T-cell (primary cell): Measurements from ENCODE around the gene SELENOO. TPM values are rescaled to one million over a fixed set of nuclear protein-coding genes. Genes with fewer than 3 reads are reported as not detected.

ENCODE experiments used
- ATAC-seq, 4 experiments: fragments of 200-7000 bp in 3 of 4; fragments of 150-1000 bp in 1 of 4; cut with Tn5 transposase; replicated peaks in 1 of 4; 1 replicate in 3 of 4; 2 replicates in 1 of 4; pipeline ENCODE4 v1.10.0; 2021; ENCODE audit warnings: moderate library complexity in 3 of 4, mild to moderate bottlenecking in 2 of 4, moderate number of reproducible peaks in 1 of 4
- CTCF ChIA-PET, 2 donors: fragments of 300-600 bp; sonication (Branson Sonifier 250); formaldehyde crosslinking; loops; one replicate each; lab custom pipeline; 2022; ENCODE audit warnings: antibody characterized with exemption in 2 of 2; lab: Charles Lee
- POLR2A ChIA-PET, 2 donors: fragments of 300-600 bp; sonication (Branson Sonifier 250); formaldehyde crosslinking; loops; one replicate each; lab custom pipeline; 2022; ENCODE audit warnings: antibody characterized with exemption in 2 of 2; lab: Charles Lee
- DNase-seq, 35 experiments: peaks; one replicate each; pipeline versions ENCODE4 v3.0.0 to v3.0.0-alpha.2; 2013 to 2023
- H3K27ac ChIP-seq: one replicate; pipeline ENCODE4 v1.5.1; 2013; ENCODE audit warnings: low read length
- H3K27me3 ChIP-seq, 2 experiments: replicated peaks in 1 of 2; 1 replicate in 1 of 2; 2 replicates in 1 of 2; pipeline versions ENCODE4 v1.6.1 to v1.7.0; 2013; ENCODE audit warnings: low read length in 1 of 2, mixed read lengths in 1 of 2; ENCODE audit not compliant: control insufficient read depth in 2 of 2, insufficient read depth in 2 of 2; ENCODE audit errors: extremely low read depth in 1 of 2
- H3K36me3 ChIP-seq, 2 donors: 1 replicate in 1 of 2; 2 replicates in 1 of 2; pipeline versions ENCODE4 v1.6.1 to v1.7.0; 2013; ENCODE audit warnings: low read length in 1 of 2; ENCODE audit not compliant: control insufficient read depth in 2 of 2, insufficient read depth in 1 of 2; ENCODE audit errors: extremely low read depth in 1 of 2
- H3K4me1 ChIP-seq, 2 experiments: 1 replicate in 1 of 2; 2 replicates in 1 of 2; pipeline versions ENCODE4 v1.6.1 to v1.7.0; 2013; ENCODE audit warnings: low read length in 2 of 2, mixed read lengths in 1 of 2; ENCODE audit not compliant: insufficient read depth in 2 of 2, control insufficient read depth in 1 of 2; ENCODE audit errors: extremely low read depth in 1 of 2
- H3K4me3 ChIP-seq, 2 donors: 1 replicate in 1 of 2; 2 replicates in 1 of 2; pipeline versions ENCODE4 v1.5.1 to v1.7.0; 2013; ENCODE audit warnings: mild to moderate bottlenecking in 2 of 2, low read length in 1 of 2, moderate library complexity in 1 of 2; ENCODE audit not compliant: control insufficient read depth in 1 of 2; ENCODE audit errors: extremely low read depth in 1 of 2
- H3K9me3 ChIP-seq: 2 replicates; pipeline ENCODE4 v1.7.0; 2013
- H3K27ac Mint-ChIP-seq, 2 donors: one replicate each; pipeline ENCODE4 v1.8.0; 2020 to 2021; ENCODE audit warnings: mild to moderate bottlenecking in 2 of 2, mixed read lengths in 2 of 2
- H3K27me3 Mint-ChIP-seq, 2 donors: one replicate each; pipeline ENCODE4 v1.8.0; 2021 to 2022; ENCODE audit warnings: mixed read lengths in 2 of 2
- H3K36me3 Mint-ChIP-seq: one replicate; pipeline ENCODE4 v1.8.0; 2021; ENCODE audit warnings: mixed read lengths
- H3K4me1 Mint-ChIP-seq, 3 donors: one replicate each; pipeline ENCODE4 v1.8.0; 2020 to 2022; ENCODE audit warnings: mixed read lengths in 3 of 3, mild to moderate bottlenecking in 1 of 3
- H3K4me3 Mint-ChIP-seq, 3 donors: one replicate each; pipeline ENCODE4 v1.8.0; 2020 to 2022; ENCODE audit warnings: mild to moderate bottlenecking in 3 of 3, mixed read lengths in 3 of 3, moderate library complexity in 3 of 3
- H3K9me3 Mint-ChIP-seq, 3 donors: one replicate each; pipeline ENCODE4 v1.8.0; 2020 to 2022; ENCODE audit warnings: mixed read lengths in 3 of 3
- WGBS: methylation state at CpG from one replicate; pipeline ENCODE4 v1.1.5; 2013; ENCODE audit warnings: missing lambda C conversion rate; ENCODE audit not compliant: insufficient coverage; 5-methylcytosine and 5-hydroxymethylcytosine counted together
- total RNA-seq, 35 experiments: library from RNA in 6 of 35; stranded (reverse) in 6 of 35; fragments of 120-200 nt in 1 of 35; gene quantifications; one replicate each; pipeline versions ENCODE4 v1.2.1 to v1.2.4 and lab custom pipeline; 2013 to 2026

The SELENOO gene
- total RNA-seq, 5 donors from 2014 or later (not counting 1 experiment from before 2014, with no cell fraction given), result 28.9 to 51.0 (median 46.1) TPM

GRCh38 chr22:50198624-50199017 lies 2.2 kb upstream of the SELENOO start:
- peak overlapping the region in 1 of 3 donors; percentile 77 for H3K4me3 Mint-ChIP-seq
- ChIA-PET POLR2A (interaction anchor here in 1 of 2 donors (0.6 kb wide), 1 partner anchor 272 kb away, joined by 5 read pairs; no protein-coding TSS in a partner anchor), CTCF (interaction anchor here in 1 of 2 donors (0.5 kb wide), 1 partner anchor 54 kb away, joined by 3 read pairs; no protein-coding TSS in a partner anchor)
- H3K9me3 ChIP-seq, result no peaks in the 10 kb centered on the region
- peaks cover 20 to 27% (median 23%) of the 10 kb centered on the region in 3 donors for H3K4me1 Mint-ChIP-seq
- H3K27ac ChIP-seq, result no peak overlapping the region
- H3K9me3 Mint-ChIP-seq, result no peaks in the 10 kb centered on the region
- H3K36me3 ChIP-seq, result peaks cover 10 to 36% of the 10 kb centered on the region in 2 donors
- 96% methylated on average over 8 of the region's 16 CpGs for WGBS
- no peaks in the 10 kb centered on the region for H3K27me3 ChIP-seq
- H3K4me3 ChIP-seq, result no peak overlapping the region
- no peaks in the 10 kb centered on the region for H3K27me3 Mint-ChIP-seq
- no peak overlapping the region for H3K27ac Mint-ChIP-seq
- H3K36me3 Mint-ChIP-seq, result peaks cover 5% of the 10 kb centered on the region
- peaks cover 4 to 38% of the 10 kb centered on the region in 2 experiments for H3K4me1 ChIP-seq
- DNase-seq (no peak), ATAC-seq (no peak)

GRCh38 chr22:50199251-50199721 lies 1.5 kb upstream of the SELENOO start:
- Histone ChIP-seq H3K4me3 (no peak overlapping the region), H3K9me3 (no peaks in the 10 kb centered on the region), H3K4me1 (peaks cover 4 to 31% of the 10 kb centered on the region in 2 experiments), H3K27me3 (no peaks in the 10 kb centered on the region), H3K27ac (no peak overlapping the region), H3K36me3 (peaks cover 6 to 30% of the 10 kb centered on the region in 2 donors)
- ATAC-seq (no peak), DNase-seq (no peak)
- H3K36me3 Mint-ChIP-seq, result peaks cover 8% of the 10 kb centered on the region
- no peaks in the 10 kb centered on the region for H3K9me3 Mint-ChIP-seq
- CTCF ChIA-PET, result no interaction called here
- H3K4me3 Mint-ChIP-seq, result peak overlapping the region; percentile 62 to 77 (median 74)
- no peaks in the 10 kb centered on the region for H3K27me3 Mint-ChIP-seq
- POLR2A ChIA-PET, result no interaction called here
- 92% methylated on average over 13 of the region's 18 CpGs for WGBS
- peaks cover 20 to 31% (median 28%) of the 10 kb centered on the region in 3 donors for H3K4me1 Mint-ChIP-seq
- peak overlapping the region; percentile 43 to 52 for H3K27ac Mint-ChIP-seq

- H3K27me3 Mint-ChIP-seq, result no peaks in the 10 kb centered on the region
- H3K9me3 ChIP-seq, result no peaks in the 10 kb centered on the region
- WGBS, result 9% methylated on average over 21 of the region's 34 CpGs
- DNase-seq (peak in 1 of 35 experiments; percentile 28), ATAC-seq (peak in 2 of 4 experiments; percentile 1)
- peaks cover 3 to 23% of the 10 kb centered on the region in 2 donors for H3K36me3 ChIP-seq
- H3K27me3 ChIP-seq, result no peaks in the 10 kb centered on the region
- no peak overlapping the region for H3K27ac ChIP-seq
- H3K36me3 Mint-ChIP-seq, result peaks cover 13% of the 10 kb centered on the region
- peaks cover 24 to 33% (median 33%) of the 10 kb centered on the region in 3 donors for H3K4me1 Mint-ChIP-seq
- H3K4me1 ChIP-seq, result peaks cover 4 to 24% of the 10 kb centered on the region in 2 experiments
- no peaks in the 10 kb centered on the region for H3K9me3 Mint-ChIP-seq
- H3K27ac Mint-ChIP-seq, result peak overlapping the region; percentile 43 to 52
- peak overlapping the region; percentile 56 to 71 for H3K4me3 ChIP-seq
- peak overlapping the region; percentile 62 to 77 (median 74) for H3K4me3 Mint-ChIP-seq
- ChIA-PET CTCF (no interaction called here), POLR2A (no interaction called here)
Measured at GRCh38 chr22:50199829-50200460, 866 bp upstream of the SELENOO start.

GRCh38 chr22:50201191-50202129 lies 649 bp downstream of the SELENOO start:
- Mint-ChIP-seq H3K9me3 (no peaks in the 10 kb centered on the region), H3K36me3 (peaks cover 16% of the 10 kb centered on the region), H3K4me1 (peaks cover 29 to 37% (median 35%) of the 10 kb centered on the region in 3 donors), H3K4me3 (peak overlapping the region; percentile 80 to 84 (median 82)), H3K27me3 (no peaks in the 10 kb centered on the region), H3K27ac (peak overlapping the region in 1 of 2 donors; percentile 58)
- no peaks in the 10 kb centered on the region for H3K27me3 ChIP-seq
- peak; percentile 30 to 47 (median 40) for ATAC-seq
- CTCF ChIA-PET, result interaction anchor here in 1 of 2 donors (0.6 kb wide), 1 partner anchor 42 kb away, joined by 3 read pairs; no protein-coding TSS in a partner anchor
- POLR2A ChIA-PET, result no interaction called here
- peaks cover 0 to 14% of the 10 kb centered on the region in 2 donors for H3K36me3 ChIP-seq
- peaks cover 4 to 23% of the 10 kb centered on the region in 2 experiments for H3K4me1 ChIP-seq
- no peaks in the 10 kb centered on the region for H3K9me3 ChIP-seq
- 3% methylated on average over 112 of the region's 115 CpGs for WGBS
- no peak for DNase-seq
- peak overlapping the region; percentile 56 to 68 for H3K4me3 ChIP-seq
- no peak overlapping the region for H3K27ac ChIP-seq

GRCh38 chr22:50202130-50202666 lies 1.4 kb downstream of the SELENOO start:
- WGBS, result 81% methylated on average over 6 of the region's 13 CpGs
- Mint-ChIP-seq H3K4me1 (peaks cover 29 to 37% (median 35%) of the 10 kb centered on the region in 3 donors), H3K27me3 (no peaks in the 10 kb centered on the region), H3K27ac (peak overlapping the region in 1 of 2 donors; percentile 58), H3K4me3 (peak overlapping the region; percentile 80 to 84 (median 82)), H3K36me3 (peaks cover 16% of the 10 kb centered on the region), H3K9me3 (no peaks in the 10 kb centered on the region)
- ChIA-PET CTCF (interaction anchor here in 1 of 2 donors (0.6 kb wide), 1 partner anchor 41 kb away, joined by 3 read pairs; no protein-coding TSS in a partner anchor), POLR2A (no interaction called here)
- Histone ChIP-seq H3K27me3 (no peaks in the 10 kb centered on the region), H3K9me3 (no peaks in the 10 kb centered on the region), H3K36me3 (peaks cover 0 to 17% of the 10 kb centered on the region in 2 donors), H3K4me1 (peaks cover 4 to 29% of the 10 kb centered on the region in 2 experiments), H3K4me3 (peak overlapping the region; percentile 43 to 68), H3K27ac (no peak overlapping the region)
- DNase-seq, result no peak
- no peak for ATAC-seq
